HT1080 (cell line): ENCODE data around the gene CAND1. TPM values are rescaled to one million over a fixed set of nuclear protein-coding genes. Genes with fewer than 3 reads are reported as not detected.
"Not testable (repeated sequence)": the region's sequence is repeated elsewhere in the genome, so short reads cannot be mapped to it uniquely, and the experiment has no call there.

Experiments
- DNase-seq: peaks from one replicate; pipeline ENCODE4 v3.0.0-alpha.2; 2015; ENCODE audit warnings: low read depth
- total RNA-seq: library from RNA; depleted of rRNA; stranded (reverse); fragments of >200 nt; shearing (Covaris generic); gene quantifications from 2 replicates; pipeline ENCODE4 v1.2.3, GENCODE V29; 2014

Gene CAND1
- total RNA-seq, 1 experiment from 2014 or later = 123 TPM

GRCh38 chr12:67339530-67339929, 70.4 kb downstream of the CAND1 start:
- DNase-seq = no peak

DNA sequence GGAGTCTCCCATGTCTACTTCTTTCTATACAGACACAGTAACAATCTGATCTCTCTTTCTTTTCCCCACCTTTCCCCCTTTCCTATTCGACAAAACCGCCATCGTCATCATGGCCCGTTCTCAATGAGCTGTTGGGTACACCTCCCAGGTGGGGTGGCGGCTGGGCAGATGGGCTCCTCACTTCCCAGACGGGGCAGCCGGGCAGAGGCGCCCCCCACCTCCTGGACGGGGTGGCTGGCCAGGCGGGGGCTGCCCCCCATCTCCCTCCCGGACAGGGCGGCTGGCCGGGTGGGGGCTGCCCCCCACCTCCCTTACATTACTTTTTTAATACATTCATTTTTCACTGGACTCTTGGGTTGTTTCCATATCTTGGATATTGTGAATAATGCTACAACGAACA, 71.9 kb downstream of the CAND1 start:
- not testable (repeated sequence) for DNase-seq

- DNase-seq = no peak
Observed at GRCh38 chr12:67344979-67345710, 76.0 kb downstream of the CAND1 start.

DNA sequence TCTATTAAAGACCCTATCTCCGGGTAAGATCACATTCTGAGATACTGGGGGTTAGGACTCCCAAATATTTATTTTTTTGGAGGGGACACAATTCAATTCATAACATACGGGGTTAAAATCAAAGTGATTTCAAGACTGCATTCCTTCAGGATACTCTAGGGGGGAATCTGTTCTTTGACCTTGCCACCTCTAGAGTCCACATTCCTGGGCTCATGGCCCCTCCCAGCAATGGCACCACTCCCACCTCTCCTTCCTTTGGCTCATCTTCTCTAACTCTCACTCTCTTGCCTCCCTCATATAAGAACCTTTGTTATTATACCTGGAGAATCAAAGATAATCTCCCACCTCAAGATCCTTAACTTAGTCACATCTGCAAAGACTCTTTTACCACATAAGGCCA, 79.5 kb downstream of the CAND1 start:
- no peak for DNase-seq

- DNase-seq = peak; percentile 60
Observed at GRCh38 chr12:67352682-67353081, 83.5 kb downstream of the CAND1 start.

DNA sequence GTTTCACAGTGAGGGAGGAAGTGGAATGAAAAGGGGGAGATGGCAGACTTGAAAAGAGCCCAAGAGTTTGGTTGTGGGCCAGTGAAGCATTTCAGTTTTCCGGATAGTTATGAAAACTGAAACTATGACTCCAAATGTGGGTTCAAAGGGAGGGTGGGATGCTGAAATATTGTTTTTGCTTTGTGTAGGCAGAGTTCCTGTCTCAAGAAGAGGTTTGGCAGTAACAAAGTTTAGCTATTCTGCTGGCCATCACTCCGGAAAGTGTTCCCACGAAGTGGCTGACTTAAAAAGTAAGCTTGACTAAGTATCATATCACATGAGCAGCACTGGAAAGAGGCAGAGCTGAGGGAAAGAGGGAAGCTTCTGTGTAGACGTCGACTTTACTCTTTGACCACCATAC, 85.2 kb downstream of the CAND1 start:
- DNase-seq = no peak

DNA sequence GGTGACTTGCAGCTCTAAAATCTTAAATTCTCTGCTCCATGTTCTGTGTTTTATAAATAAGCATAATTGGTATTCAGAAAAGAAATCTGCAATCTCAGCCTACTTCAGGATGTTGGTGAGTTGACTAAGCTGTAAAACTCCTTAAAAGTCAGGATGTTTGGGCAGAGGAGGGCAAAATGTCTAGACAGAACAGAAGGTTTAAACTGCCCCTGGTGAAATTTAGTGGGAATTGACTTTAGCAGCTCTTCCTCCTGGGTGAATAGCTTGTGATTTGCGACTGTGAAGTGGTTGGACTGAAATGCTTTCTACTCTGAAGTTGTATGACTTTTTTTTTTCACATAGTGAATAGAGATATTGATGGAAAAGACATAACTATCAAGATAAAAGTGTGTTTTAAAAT, 85.8 kb downstream of the CAND1 start:
- DNase-seq = peak; percentile 3

DNA sequence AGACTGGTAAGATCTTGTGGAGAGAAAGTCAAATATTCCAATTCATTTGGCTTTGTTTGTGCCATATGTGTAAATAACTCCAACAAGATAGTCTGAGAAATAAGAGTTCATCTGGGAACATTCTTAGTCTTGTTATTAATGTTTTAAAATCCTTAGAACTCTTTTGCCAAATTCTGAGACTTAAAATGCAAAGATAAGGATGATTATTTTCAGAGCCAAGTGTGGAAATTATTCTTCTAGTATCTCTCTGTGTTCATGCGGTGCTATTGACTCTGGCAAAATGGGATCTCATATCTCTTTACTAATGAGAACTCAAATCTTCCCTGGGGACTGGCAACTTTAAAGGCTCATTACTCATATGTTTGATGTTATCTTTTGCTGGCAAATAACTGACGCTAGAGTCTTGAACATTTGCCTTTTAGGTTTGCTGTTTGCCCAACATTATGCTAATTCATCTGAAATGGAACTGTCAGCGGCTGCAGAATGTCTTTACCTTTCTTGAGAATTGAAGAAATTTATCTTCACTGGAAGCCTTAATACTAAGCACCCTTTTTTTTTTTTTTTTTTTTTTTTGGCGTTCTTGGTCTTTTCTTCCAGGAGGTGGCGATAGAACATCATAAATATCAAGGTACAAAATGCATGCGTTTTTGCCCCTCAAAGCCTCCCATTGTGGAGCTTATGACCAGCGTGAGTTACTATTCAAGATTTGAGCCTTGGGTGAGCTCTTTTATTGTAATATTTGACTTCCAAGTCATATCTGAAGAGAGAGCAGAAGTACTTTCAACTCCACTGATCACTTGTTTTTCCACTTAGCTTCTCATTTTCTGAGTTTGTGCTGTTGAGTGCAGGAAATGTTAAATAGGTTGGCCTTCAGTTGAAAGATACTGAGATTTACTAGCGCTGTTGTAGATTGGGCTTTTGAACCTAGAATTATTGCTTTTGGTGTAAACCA, 86.5 kb downstream of the CAND1 start:
- DNase-seq = peak; percentile 65

GRCh38 chr12:67356380-67356774, 87.2 kb downstream of the CAND1 start:
- DNase-seq = no peak

DNA sequence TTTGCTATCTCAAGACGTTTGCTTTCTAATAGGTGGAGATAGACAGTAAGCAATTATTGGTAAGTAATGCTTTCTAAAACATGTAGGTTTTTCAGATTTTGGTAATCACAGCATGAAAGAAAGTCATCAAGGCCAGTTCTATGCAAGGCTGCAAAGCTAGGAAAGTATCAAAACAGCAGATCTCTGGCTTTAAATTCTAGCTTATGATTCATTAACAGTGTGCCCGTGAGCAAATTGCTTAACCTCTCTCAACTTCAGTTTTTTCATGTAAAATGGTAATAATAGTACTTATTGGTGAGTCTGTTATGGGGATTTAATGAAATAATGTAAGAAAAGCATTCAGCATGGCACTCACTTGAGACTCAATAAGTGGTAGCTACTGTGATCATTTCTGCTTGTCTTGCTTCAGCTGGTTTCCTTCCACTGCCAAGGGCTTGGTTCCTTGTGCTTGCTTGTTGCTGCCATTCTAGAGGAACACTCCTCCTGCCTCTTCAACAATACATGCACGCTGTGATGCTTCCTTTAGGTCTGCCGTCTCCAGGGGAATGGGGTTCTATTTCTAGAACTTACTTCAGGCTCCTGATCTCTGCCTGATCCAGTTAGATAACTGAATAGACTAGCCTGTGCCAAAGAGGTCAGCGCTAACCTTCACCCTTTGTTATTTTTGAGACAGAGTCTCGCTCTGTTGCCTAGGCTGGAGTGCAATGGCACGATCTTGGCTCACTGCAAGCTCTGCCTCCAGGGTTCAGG, 88.4 kb downstream of the CAND1 start:
- no peak for DNase-seq

- no peak for DNase-seq
Observed at GRCh38 chr12:67358781-67359338, 89.7 kb downstream of the CAND1 start.

- DNase-seq = no peak
Observed at GRCh38 chr12:67362526-67362925, 93.4 kb downstream of the CAND1 start.

DNA sequence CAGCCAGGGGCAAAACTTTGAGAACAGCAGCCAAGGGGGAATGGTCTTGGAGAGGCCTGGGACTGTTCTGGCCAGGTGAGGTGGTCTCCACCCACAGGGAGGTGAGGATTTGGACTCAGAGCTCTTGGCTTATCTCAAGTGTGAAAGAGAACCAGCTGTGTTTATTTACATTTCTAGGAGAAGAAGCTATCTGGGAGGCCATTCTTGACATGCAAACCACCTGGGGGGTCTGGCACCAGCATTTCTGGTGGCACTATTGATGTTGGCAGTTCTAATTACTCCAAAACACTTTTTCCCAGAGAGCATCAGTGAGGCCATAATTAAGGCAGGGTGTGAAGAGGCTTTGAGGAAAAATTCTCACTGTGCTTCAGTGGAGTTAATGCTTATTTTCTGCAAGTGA, 95.1 kb downstream of the CAND1 start:
- DNase-seq = no peak

DNA sequence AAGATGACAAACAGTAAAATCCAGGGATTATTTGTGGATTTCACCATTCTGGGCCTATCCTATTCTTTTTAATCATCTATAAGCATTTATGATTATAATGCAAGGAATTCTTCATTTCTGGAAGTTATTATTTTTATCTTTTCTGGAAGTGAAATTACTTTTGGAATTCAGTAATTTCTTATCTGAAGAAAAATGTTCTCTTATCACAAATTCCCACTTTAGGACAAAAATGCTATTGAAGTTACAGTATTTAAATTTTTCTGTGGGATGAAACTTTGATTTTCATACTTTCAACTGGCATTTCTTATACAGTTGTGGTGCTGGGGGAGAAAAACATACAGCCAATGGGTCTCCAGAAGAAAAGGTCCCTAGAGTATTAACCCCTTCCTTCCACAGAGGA, 96.0 kb downstream of the CAND1 start:
- no peak for DNase-seq

- DNase-seq = no peak
Observed at GRCh38 chr12:67367843-67368242, 98.7 kb downstream of the CAND1 start.
